ENCODE data around the gene CABLES2. TPM values are rescaled to one million over a fixed set of nuclear protein-coding genes. Genes with fewer than 3 reads are reported as not detected.
A peak's percentile ranks its signal among the peaks of the same experiment; 100 is the strongest.

Gene CABLES2
- total RNA-seq, 4 donors from 2014 or later: 2.0 to 3.8 (median 2.2) TPM

- Histone ChIP-seq H3K9me3 (no peaks in the 10 kb centered on the region), H3K36me3 (peaks cover 0 to 66% (median 14%) of the 10 kb centered on the region in 3 donors), H3K27ac (no peak overlapping the region), H3K27me3 (no peaks in the 10 kb centered on the region), H3K4me3 (no peak overlapping the region), H3K4me1 (peaks cover 15 to 42% (median 26%) of the 10 kb centered on the region in 3 donors)
- intact Hi-C loops (cut with DNase I): no loop called here
- WGBS, 2 donors: 70 to 77% methylated on average over 5 of the region's 5 CpGs
- no peak for TF ChIP-seq POLR2A (IDR thresholded peaks at IDR 0.05)
- TF ChIP-seq, protein P1, sequence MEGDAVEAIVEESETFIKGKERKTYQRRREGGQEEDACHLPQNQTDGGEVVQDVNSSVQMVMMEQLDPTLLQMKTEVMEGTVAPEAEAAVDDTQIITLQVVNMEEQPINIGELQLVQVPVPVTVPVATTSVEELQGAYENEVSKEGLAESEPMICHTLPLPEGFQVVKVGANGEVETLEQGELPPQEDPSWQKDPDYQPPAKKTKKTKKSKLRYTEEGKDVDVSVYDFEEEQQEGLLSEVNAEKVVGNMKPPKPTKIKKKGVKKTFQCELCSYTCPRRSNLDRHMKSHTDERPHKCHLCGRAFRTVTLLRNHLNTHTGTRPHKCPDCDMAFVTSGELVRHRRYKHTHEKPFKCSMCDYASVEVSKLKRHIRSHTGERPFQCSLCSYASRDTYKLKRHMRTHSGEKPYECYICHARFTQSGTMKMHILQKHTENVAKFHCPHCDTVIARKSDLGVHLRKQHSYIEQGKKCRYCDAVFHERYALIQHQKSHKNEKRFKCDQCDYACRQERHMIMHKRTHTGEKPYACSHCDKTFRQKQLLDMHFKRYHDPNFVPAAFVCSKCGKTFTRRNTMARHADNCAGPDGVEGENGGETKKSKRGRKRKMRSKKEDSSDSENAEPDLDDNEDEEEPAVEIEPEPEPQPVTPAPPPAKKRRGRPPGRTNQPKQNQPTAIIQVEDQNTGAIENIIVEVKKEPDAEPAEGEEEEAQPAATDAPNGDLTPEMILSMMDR (IDR thresholded peaks at IDR 0.05): no peak
- DNase-seq: no peak
These were observed 17.4 kb downstream of the CABLES2 start for GRCh38 chr20:62389601-62390087.

GRCh38 chr20:62388839-62389600 lies 18.1 kb downstream of the CABLES2 start:
- intact Hi-C loops (cut with DNase I): no loop called here
- Histone ChIP-seq H3K4me1 (peaks cover 15 to 46% (median 26%) of the 10 kb centered on the region in 3 donors), H3K27ac (no peak overlapping the region), H3K36me3 (peaks cover 0 to 60% (median 12%) of the 10 kb centered on the region in 3 donors), H3K27me3 (no peaks in the 10 kb centered on the region), H3K9me3 (no peaks in the 10 kb centered on the region), H3K4me3 (no peak overlapping the region)
- TF ChIP-seq POLR2A (IDR thresholded peaks at IDR 0.05): no peak
- TF ChIP-seq, protein P1 (IDR thresholded peaks at IDR 0.05): no peak
- WGBS, 2 donors: 70 to 84% methylated on average over 8 to 9 of the region's 11 CpGs
- no peak for DNase-seq

DNA sequence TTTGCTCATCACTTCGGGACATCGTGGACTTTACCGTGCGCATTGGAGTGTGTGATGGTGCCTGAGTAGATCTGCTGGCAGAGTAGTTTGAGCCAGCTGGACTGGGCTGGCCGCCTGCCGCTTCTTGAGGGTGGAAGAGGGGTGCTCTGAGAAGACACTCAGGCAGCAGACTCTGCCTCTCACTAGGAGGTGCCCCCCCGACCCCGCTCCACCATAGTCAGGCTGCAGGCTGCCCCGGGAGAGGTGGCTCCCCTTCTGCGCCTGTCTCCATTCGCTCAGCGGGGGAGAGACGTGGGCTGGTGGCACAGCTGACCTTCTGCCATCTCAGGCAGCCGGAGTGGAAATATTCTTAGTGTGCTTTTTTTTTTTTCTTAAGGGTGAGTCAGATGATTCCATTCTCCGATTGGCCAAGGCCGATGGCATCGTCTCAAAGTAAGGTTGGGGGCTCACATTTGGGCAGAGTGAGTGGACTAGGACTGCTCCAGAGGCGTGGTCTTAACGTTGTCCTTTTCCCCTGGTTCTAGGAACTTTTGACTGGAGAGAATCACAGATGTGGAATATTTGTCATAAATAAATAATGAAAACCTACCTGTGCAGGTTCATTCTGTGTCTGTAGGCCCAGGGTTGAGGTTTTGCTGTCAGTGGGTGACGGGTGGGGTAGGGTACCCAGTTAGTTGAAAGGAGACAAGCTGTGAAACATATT lies 19.0 kb downstream of the CABLES2 start:
- Histone ChIP-seq H3K36me3 (peaks cover 0 to 51% (median 10%) of the 10 kb centered on the region in 3 donors), H3K9me3 (no peaks in the 10 kb centered on the region), H3K27me3 (no peaks in the 10 kb centered on the region), H3K4me3 (peak overlapping the region; percentile 83 to 100 (median 97)), H3K27ac (peak overlapping the region; percentile 98 to 99 (median 98)), H3K4me1 (peaks cover 15 to 46% (median 26%) of the 10 kb centered on the region in 3 donors)
- WGBS, 2 donors: 54 to 57% methylated on average over 10 of the region's 20 CpGs
- intact Hi-C loops (cut with DNase I): no loop called here
- TF ChIP-seq, protein P1 (IDR thresholded peaks at IDR 0.05): no peak
- TF ChIP-seq POLR2A (IDR thresholded peaks at IDR 0.05): no peak
- no peak for DNase-seq

DNA sequence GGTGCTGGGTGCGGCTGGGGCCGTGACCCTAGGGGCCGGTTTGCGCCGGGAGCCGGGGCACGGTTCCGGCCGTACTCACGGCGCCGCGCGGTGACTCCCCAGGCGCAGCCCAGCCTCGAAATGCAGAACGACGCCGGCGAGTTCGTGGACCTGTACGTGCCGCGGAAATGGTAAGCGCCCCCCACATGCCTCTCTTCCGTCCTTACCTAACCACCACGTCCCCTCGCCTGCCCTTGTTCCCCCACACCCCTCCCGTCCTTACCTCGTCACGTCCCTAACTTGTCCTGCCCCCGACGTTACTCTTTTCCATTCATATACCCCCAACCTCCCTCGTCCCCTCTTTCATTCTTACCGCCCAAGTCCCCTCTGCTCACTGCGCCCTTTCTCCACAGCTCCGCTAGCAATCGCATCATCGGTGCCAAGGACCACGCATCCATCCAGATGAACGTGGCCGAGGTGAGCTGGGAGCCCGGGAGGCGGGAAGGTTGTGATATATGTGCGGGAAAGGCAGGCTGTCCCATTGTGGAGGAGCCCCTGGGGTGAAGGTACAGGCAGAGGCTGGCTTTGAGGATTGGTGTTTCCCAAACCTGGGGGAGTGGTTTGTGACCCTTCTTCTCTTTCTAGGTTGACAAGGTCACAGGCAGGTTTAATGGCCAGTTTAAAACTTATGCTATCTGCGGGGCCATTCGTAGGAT lies 19.7 kb downstream of the CABLES2 start:
- no peak for DNase-seq
- intact Hi-C loops (cut with DNase I): no loop called here
- 1 to 3% methylated on average over 19 to 22 of the region's 47 CpGs for WGBS, 2 donors
- Histone ChIP-seq H3K27me3 (no peaks in the 10 kb centered on the region), H3K4me3 (peak overlapping the region; percentile 83 to 100 (median 97)), H3K4me1 (peaks cover 15 to 53% (median 29%) of the 10 kb centered on the region in 3 donors), H3K9me3 (no peaks in the 10 kb centered on the region), H3K36me3 (peaks cover 0 to 44% (median 10%) of the 10 kb centered on the region in 3 donors), H3K27ac (peak overlapping the region; percentile 98 to 99 (median 98))
- TF ChIP-seq, protein P1 (IDR thresholded peaks at IDR 0.05): peak in 1 of 6 experiments; percentile 3
- TF ChIP-seq POLR2A (IDR thresholded peaks at IDR 0.05): no peak
